Inferior parietal cortex (tissue), 1 donor: Measurements from ENCODE around the gene HDGF.
"Not testable (repeated sequence)": the region's sequence is repeated elsewhere in the genome, so short reads cannot be mapped to it uniquely, and the experiment has no call there.

ENCODE experiments used
- DNase-seq: peaks from one replicate; pipeline ENCODE4 v3.0.0-alpha.2; 2016; ENCODE audit errors: extremely low spot score

The HDGF gene

DNA sequence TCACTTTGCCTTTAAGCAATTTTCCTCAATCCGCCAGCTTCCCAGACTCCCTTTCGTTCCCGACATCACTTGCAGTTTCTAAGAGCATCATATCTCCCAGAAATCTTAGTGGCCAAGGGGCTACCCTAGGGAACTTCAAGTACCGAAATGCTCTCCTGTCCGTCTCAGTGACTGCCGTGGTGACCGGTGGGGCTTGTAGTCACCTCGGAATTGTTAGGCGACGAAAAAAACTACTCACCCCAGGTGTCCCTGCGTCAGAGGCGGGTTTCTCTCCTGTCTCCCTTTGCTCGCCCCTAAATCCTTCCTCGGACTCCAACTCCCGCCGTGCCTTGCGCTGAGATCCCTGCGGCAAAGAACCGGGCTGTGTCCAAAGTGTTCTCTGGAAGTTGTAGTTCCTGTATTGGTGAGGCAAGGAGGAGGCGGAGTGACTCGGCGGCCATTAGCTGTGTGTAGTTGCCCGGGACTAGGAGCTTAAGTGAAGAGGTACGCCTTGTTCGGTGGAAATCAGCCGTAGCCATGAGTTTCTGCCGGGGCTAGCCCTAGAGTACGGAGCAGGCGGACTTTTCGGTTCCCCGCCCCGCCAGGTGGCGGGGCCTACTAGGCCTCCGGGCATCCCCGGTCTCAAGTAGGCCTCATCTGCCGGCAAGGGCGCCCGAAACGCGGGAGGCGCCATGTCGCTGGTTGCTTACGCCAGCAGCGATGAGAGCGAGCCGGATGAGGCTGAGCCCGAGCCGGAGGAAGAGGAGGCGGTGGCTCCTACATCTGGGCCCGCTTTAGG lies 15.8 kb upstream of the HDGF start, which contains the start of gene PRCC:
PRCC (plus strand) TSS at position 435 of the 778 bp plus-strand sequence; CDS start at position 672, 237 bp downstream.
- peak; percentile 100 for DNase-seq

DNA sequence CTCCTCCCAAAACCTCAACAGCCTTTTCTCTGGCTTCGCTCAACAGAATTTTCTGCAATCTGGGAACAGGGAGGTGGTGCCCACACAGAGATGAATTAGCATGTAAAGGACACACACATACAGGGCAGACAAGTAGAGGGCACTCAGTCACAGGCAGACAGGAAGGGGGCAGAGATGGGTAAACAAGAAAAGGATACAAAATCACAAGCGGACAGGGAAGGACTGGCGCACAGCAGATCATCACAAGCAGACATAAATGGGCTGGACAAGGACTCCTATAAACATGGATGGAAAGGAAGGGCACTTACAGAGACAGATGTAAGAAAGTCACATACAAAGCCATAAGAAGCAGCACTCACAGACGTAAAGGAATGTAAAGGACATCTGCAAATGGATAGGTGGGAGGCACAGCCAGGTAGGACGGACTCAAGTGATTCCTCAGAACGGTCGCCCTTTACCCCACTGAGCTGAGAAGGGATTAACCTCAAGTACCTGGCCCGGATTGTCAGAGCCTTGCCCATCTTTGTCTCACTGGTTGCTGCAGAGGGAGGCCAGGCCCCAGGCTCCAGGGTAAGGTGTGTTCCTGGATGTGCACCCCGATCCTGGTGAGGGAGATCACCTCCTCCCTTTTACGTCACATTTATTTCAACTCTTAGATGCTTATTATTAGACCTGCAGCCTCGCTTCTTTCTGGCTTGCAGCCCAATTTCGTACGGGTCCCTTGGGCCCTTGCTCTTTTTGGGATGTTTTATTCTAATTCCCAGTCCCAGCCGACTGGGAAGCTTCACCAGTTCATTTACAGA lies 15.0 kb upstream of the HDGF start:
- DNase-seq: no peak

DNA sequence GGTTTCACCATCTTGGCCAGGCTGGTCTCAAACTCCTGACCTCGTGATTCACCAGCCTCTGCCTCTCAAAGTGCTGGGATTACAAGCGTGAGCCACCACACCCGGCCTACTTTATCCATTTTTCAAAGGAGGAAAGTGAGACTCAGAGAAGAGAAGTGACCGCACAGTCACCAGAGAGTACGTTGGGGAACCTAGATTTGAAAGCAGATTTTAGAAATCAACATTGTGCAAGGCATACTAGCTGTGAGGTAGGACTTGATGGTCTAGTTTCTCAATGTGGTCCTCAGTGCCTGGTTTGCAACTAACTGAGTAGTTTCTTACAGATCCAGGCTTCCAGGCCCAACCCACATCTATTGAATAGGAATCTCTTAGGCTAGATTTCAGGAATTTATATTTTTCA lies 14.2 kb upstream of the HDGF start:
- DNase-seq: no peak

DNA sequence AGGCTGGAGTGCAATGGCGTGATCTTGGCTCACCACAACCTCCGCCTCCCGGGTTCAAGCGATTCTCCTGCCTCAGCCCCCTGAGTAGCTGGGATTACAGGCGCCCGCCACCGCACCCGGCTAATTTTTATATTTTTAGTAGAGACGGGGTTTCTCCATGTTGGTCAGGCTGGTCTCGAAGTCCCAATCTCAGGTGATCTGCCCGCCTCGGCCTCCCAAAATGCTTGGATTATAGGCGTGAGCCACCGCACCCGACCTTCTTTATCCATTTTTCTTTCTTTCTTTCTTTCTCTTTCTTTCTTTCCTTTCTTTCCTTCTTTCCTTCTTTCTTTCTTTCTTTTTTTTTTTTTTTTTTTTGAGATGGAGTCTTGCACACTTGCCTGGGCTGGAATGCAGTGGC lies 13.7 kb upstream of the HDGF start:
- DNase-seq: not testable (repeated sequence)

DNA sequence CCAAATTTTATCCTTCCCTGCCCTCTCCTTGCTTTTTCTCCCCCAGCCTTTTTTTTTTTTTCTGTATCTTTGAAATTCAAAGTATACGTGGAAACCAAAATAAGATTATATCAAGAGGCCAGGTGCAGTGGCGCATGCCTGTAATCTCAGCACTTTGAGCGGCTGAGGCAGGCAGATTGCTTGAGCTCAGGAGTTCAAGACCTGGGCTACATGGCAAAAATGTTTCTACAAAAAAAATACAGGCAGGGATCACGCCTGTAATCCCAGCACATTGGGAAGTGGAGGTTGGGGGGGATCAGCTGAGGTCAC lies 9.3 kb upstream of the HDGF start:
- DNase-seq: no peak

DNA sequence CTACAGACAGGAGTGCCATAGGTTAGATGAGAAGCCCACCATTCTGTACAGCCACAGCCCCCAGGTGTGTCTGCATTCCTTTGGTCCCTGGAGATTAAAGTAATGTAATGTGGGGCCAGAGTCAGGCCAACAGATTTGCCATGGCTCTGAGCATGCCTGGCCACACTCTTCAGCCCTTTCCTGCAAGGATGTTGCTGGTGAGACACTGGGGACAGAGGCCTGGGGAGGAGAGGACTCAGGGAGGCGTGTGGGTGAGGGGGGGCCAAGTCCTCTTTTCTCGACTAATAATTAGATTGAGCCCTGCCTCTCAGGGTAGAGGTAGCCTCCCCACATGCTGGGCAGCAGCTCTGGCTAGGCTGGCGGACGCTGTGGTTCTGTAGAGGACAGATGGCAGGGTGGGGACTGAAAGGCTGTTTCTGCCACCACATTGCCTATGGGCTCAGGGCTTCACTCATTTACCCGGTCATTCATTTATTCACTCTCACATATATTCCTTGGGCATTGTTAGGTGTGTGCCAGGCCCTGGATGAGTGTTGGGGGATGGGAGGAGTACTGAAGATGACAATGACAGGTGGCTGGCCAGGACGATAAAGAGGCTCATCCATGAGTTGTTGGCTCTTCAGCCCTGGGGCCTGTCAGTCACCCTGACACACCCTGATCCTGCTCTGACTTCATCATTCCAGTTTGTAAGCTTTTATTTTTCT lies 8.8 kb upstream of the HDGF start:
- no peak for DNase-seq

DNA sequence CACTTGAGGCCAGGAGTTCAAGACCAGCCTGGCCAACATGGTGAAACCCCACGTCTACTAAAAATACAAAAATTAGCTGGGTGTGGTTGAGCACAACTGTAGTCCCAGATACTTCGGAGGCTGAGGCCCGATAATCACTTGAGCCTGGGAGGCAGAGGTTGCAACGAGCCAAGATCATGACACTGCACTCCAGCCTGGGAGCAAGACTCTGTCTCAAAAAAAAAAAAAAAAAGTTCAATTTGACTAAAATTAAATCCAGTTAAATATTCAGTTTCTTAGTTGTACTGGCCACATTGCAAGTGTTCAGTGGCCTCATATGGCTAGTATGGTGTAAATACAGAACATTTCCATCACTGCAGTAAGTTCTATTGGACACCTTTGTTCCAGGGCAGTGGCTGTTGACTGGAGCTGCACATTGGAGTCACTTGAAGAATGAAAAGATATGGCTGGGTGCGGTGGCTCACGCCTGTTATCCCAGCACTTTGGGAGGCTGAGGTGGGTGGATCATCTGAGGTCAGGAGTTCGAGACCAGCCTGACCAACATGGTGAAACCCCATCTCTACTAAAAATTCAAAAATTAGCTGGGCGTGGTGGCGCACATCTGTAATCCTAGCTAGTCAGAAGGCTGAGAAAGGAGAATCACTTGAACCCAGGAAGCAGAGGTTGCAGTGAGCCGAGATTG lies 6.2 kb upstream of the HDGF start:
- DNase-seq: not testable (repeated sequence)

DNA sequence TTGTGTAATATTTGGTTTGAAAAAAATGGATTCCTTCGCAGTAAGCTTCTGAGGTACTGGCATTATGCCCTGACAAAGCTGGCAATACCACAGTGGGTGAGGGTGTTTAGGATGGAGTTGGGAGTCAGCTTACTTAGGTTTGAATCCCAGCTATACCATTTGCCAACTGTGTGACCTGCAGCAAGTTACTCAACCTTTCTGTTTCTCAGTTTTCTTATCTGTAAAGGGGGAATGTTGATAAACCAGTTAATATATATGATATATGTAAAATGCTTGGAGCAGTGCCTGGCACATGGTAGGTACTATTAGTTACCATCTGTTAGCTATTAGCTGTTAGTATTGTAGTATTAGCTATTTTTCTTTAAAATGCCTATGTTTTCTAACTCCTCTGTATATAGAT lies 4.9 kb upstream of the HDGF start:
- no peak for DNase-seq

DNA sequence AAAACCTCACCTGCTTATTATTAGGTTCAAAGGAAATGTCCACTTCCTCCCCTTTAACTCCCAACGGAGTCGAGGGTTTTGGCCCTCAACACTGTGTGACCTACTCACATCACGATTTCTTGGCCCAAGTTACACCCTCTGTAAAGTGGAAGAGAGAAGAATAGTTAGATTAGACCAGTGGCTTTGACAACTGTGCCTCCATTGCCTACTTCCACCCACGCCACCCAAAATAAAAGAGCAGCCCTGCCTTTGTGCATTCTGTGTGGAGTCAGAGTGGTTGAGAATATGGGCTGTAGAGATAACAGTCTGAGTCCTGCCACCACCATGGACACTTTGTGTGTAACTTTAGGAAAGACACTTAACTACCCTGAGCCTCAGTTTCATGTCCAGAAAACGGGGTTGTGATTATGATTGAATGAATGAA lies 4.1 kb upstream of the HDGF start:
- DNase-seq: no peak

DNA sequence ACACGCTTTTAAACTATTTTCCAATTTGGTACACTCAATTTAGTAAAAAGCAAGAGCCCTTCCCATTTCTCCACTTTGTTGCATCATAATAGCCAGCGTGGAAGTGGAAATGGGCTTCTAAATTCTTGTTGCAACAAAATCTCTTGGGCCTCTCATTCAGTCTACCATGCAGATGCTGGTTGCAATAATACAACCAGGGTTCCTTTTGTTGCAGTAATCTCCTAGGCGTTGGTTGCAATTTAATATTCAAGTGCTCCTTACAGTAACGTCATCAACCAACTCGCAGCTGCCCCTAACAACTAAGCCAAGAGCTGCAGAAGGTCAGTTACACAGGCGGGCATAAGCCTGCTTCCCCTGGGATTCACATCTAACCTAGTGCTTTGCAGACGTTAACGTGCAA lies 2.7 kb upstream of the HDGF start:
- DNase-seq: no peak

DNA sequence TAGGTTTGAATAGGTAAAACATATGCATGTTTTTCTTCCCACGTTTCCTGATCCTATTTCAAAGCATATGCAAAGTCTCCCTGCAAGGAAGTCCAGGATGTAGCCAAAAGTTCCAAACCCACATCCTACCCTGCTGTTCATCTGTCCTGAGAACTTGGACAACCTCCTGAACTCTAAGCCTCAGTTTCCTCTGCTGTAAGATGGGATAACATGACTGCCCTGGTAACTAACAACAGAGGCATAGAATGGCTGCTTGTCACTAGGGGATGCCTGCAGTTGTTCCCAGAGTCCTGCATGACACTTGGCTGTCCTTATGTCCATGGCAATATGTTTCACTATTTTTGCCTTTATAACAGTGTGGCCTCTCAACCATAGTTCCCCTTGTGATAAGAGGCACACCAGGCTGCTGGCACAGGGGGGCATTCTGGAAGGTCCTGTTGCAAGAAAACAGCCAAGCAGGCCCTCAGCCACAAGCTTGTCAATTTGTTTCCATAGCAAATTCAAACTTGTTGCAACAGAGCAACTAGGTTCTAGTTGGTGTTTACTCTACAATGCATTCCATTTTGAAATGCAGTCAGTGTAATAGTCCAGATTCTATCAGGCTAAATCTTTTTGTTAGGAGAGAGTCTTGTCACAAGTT lies 1.5 kb upstream of the HDGF start:
- DNase-seq: no peak

DNA sequence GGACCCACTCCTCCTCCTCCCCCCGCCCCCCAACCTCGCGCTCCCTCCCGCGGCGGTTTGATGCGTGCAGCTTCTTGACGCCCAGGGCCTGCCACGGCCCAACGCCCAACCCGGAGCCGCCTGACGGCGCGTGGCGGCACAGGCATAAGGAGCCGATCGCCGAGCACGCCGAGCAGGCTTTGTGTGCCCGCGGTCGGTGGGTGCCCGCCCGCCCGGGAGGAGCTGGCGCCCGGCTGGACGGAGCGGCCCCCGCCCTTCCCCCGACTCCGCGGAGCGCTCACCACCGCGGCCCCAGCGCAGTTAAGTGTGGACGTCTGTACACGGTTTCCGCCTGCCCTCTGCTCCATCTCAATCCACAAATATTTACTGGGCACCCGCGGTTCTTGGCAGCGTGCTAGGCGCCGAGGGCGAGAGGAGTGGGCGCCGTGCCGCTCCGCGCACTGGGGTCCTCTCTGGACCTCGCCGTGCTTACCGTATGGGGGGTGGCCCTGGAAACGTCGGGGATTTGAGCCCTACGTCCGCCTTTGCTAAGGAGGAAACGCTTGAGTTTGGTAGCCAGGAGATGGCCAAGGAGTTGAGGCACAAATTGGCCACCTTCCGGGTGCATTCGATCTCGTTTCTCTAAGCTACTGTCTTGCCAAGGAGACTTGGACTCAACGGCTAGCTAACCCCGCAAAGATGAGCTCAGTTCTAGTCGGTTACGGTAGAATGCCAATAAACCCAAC lies 444 bp upstream of the HDGF start:
- DNase-seq: peak; percentile 91

DNA sequence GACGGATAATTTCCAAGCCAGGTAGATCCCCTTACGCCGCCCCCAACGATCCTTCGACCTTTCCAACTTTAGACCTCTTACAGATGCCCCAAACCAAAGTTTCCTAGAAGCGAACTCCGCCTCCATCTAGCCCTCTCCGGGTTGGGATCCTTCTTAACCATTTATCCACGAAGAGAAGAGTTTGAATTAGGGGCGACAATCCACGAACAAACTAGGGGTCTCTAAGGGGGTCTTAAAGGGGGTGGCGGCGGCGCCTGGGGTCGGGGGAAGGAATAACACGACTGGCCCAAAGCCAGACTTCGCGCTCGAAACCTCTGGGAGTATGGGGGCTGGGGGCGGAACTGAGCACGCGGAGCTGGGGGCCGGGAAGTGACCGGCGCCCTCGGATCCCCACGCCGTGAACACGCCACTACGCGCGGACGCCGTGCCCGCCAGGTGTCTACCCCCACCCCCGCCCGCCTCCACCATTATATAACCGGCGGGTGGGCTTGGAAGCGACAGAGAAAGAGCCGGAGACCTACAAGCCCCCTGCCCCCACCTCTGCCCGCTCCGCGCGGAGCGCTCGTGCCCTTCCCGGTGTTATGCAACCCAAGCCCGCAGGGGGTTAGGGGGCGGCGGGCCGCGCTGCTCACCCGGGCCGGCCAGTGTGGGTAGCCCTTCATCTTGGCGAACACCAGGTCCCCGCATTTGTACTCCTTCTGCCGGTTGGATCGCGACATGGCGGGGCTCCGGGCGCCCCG lies 594 bp downstream of the HDGF start:
- no peak for DNase-seq

DNA sequence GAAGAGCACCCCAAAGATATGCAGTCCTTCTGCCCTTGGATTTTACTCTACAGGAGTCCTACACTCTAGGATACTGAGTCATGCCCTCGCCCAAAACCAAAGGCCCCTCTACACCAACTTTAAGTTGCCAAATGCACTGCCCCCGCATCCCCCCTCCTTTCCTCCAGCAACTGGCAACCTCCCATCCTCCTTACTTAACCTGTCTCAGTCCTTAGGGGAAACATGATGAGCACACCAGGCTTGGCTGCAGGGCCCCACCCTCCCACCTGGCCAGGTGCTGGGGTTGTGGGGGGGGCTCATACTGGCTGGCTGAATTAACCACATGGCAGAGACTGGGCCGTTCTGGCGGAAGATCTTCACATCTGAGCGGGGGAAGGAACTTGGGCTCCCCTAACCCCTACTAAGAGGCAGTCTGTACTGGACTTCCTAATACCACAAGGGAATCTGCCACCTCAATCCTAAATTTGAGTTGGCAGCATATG lies 1.2 kb downstream of the HDGF start:
- no peak for DNase-seq

DNA sequence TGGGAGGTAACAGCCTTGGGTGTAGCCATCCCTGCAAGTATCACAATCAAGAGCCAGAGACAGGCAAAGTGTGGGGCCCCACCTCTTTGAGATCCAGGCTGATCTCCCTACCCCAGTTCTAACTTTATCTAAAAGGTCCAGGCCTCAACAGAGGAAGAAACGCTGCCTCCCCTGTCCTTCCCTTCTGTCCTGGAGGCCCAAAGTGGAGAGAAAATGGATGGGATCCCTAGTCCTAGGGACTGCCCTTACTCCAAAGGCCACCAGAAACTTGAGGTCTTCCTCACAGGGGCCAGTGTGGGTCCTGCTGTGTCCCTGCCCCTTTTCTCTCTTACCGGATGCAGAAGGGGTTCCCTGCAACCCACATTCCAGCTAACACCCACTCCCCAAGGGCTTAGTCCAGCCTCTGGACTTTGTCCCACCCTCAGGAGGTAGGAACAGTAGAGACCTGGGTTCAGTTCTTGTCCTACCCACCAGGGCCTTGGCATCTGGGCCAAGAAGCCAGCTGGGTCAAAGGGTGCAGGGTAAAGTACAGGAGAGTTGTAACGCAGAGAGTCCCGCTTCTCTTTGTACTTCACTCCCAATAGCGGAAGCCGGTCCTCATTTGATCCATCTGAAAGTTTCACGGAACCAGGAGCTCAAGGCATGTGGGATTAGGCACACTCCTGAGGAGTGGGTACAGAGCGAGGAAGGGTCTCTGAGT lies 1.9 kb downstream of the HDGF start:
- DNase-seq: no peak

DNA sequence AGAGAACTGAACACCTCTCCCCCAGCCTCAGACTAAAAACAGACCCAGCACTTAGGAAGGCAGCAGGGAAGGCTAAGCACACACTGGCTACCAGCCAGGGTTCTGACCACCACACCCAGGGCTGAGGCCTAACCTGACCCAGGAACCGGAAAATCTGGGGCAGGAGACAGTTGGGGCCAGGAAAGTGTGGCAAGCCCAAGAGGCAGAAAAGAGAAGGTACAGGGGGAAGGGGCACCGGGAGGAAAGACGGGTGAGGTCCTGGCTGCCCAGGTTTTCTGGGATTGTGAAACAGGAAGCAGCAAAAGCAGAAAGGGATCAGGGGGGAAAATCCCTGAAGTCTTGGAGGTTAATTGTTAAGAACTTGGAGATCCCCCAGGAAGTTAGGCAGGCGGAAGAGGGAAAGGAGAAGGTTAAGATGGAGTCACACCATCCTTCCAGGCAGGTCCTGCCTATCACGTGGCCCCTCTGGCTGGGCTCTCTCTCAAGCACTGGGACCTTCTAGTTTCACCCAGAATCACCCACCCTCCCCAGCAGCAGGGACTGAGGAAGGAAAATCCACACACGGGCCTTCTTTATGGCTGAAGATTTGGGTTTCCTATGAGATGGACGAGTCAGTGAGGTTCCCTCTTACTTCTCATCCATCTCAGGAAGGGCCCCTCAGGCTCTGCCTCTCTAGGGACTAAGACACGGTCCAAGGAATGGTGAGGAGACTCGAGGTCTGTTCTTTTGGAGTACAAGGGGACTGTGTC lies 2.6 kb downstream of the HDGF start:
- DNase-seq: no peak

DNA sequence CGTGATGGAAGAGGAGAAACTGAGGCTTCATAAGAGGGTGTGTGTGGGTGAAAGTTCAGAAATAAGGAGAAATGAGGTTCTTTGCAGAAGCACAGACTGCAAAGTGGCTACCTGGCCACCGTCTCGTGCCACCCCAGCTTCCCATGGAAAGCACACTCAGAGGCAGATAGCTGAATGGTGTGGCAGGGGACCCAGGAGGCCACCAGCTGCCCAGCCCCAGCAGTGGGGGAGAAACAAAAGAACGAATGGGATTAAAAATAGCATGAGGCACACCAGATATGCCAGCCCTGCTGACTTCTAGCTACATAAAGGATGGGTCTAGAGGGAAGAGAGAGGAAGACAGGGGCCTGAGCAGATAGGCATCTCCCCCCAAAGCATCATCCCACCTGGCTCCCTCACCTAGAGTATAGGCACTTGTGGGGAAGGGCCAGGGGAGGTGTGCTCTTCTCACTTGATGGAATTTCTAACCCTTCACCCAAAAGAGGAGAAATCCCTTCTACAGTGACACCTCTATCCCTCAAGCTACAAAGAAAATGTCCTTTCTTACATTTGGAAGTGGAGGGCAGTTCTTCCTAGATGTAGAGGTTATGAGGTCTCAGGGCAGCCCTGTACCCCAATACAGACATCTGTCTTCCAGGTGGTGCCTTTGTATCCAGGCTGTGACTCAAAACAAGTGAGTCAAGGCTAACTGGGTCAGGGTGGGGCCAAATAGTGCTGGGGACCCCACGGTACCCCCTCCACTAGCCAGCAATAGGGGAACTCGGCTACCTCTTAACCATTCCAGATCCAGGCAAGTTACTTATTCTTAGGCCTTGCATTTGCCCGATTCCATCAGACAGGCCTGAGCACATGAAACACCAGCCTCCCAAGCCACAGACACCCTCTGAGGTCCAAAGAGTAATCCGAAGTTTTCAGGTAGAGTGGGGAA lies 3.5 kb downstream of the HDGF start:
- no peak for DNase-seq
